Measurements from ENCODE around the gene CASKIN2. TPM values are rescaled to one million over a fixed set of nuclear protein-coding genes. Genes with fewer than 3 reads are reported as not detected.

CASKIN2 gene
- total and polyA plus RNA-seq, 10 of the 15 experiments (the other 5 are each of a cell fraction or from before 2014, with no cell fraction given) = 0.02 to 2.7 (median 0.44) TPM; not detected in 1

- TF ChIP-seq BCLAF1 (IDR thresholded peaks at IDR 0.05) (no peak), E2F4 (IDR thresholded peaks at IDR 0.05; ENCODE audit: low read depth, low read length) (no peak), E4F1 (IDR thresholded peaks at IDR 0.05; ENCODE audit: borderline replicate concordance, partially characterized antibody) (no peak), RELA (IDR thresholded peaks at IDR 0.05; ENCODE audit: borderline replicate concordance, partially characterized antibody) (no peak), ZZZ3 (IDR thresholded peaks at IDR 0.05; ENCODE audit: control insufficient read depth, insufficient read length, low read depth) (no peak), SIX5 (IDR thresholded peaks at IDR 0.05; ENCODE audit: low read depth, low read length, severe bottlenecking) (no peak), ATF7 (IDR thresholded peaks at IDR 0.05; ENCODE audit: low read depth) (no peak), SUZ12 (IDR thresholded peaks at IDR 0.05; ENCODE audit: unreplicated experiment) (no peak), ZBED1 (IDR thresholded peaks at IDR 0.05; ENCODE audit: borderline replicate concordance) (no peak), PRDM15 (CRISPR knock-in tag; IDR thresholded peaks at IDR 0.05) (no peak)
Observed at GRCh38 chr17:75559958-75560533, 44.7 kb upstream of the CASKIN2 start (continued).

Data from GM12878 (cell line).